ENCODE results near the gene ARF4. TPM values are rescaled to one million over a fixed set of nuclear protein-coding genes. Genes with fewer than 3 reads are reported as not detected.

ARF4 gene
- total and polyA plus RNA-seq, 10 of the 15 experiments (the other 5 are each of a cell fraction or from before 2014, with no cell fraction given): 66.2 to 283 (median 128) TPM

DNA sequence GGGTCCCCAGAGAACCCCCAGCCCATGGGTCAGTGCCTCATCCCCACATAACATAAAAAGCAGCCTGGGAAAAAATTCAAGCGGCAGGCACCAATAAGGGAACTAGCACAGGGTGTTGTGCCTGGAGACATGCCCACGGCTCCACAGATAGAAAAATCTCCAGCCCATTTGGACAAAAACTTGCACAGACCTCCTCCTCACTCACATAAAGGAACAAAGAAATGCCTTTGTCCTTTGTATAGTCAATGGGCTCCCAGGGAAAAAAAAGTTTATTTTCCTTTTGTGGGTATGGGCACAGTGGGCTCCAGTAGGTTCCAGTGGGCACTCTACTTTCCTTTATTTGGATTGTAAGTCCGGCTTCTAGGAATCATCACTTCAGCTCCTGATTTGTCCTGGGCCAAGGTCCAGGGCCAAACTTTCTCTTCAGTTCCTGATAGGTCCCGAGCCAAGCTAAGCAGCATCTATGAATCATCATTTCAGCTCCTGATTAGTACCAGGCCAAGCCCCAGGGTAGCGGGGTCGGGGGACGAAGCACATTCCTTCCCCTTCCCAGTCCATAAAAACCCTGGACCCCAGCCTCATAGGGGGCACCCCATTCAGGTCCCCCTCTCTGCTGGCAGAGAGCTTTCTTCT, 51.4 kb downstream of the ARF4 start (continued):
- TF ChIP-seq ZBTB4 (CRISPR knock-in tag; IDR thresholded peaks at IDR 0.05) (no peak), IRF4 (IDR thresholded peaks at IDR 0.05; ENCODE audit: low read depth, low read length) (no peak), RAD51 (IDR thresholded peaks at IDR 0.05) (no peak)
- TF ChIP-seq, protein P1, sequence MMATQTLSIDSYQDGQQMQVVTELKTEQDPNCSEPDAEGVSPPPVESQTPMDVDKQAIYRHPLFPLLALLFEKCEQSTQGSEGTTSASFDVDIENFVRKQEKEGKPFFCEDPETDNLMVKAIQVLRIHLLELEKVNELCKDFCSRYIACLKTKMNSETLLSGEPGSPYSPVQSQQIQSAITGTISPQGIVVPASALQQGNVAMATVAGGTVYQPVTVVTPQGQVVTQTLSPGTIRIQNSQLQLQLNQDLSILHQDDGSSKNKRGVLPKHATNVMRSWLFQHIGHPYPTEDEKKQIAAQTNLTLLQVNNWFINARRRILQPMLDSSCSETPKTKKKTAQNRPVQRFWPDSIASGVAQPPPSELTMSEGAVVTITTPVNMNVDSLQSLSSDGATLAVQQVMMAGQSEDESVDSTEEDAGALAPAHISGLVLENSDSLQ (IDR thresholded peaks at IDR 0.05): no peak

DNA sequence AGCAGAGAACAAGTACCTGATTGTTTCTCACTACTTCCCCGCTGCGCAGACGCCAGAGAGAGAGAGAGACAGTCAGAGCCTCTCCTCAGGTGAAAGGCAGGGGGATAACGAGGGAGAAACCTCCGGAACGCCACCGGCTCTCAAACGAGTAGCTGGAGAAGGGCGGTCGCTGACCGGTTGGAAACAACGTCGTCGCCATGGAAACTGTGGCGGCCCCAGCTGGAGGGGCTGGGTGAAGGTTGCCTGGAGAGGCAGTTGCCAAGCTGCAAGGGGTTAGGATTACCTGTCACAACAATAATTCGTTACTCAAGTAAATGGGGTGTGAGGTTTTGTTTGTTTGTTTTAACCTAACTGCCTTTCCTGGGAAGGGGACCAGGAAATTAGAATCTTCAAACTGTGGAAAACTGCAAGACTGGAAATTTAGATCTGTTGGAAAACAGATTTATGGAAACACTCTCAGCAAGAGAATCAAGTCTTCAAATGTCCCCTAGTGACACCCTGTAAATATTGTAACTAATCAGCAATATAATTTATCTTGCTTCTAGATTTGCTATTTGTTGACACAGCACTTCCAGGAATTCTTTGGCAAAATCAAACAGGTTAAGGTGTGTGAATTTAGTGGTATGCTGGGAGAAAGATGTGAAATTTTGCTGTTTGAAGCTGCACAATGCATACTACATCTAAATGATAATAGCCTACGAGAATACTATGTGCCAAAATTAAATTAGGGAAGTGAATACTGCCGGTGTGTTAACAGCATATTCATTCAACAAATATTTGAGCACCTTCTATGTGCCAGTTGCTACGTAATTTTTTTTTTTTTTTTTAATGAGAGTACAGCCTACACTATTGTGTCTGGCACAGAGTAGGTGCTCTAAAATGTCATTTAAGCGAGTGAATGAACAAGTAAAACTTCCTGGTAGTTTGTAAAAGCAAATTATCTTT, 52.7 kb downstream of the ARF4 start, which contains the start of gene DNAH12:
Gene DNAH12, minus strand, starts transcription at position 164 of the 945 bp plus-strand sequence. CDS start 1,474 bp downstream, outside the sequence.
- Histone ChIP-seq H2AFZ (ENCODE audit: control insufficient read depth, low read depth, low read length) (no peak within 1 kb of the TSS; the same call in 1 of the 2 replicates), H4K20me1 (ENCODE audit: control insufficient read depth, insufficient read depth) (no peaks in the 10 kb centered on the region), H3K36me3 (ENCODE audit: control insufficient read depth in 2 of 2, insufficient read depth in 2 of 2, low read length in 1 of 2) (no peaks in the 10 kb centered on the region), H3K4me3 (no peak within 1 kb of the TSS), H3K27me3 (replicated peaks in 1 of 2; ENCODE audit: control insufficient read depth in 2 of 2, insufficient read depth in 2 of 2, low read length in 1 of 2) (no peaks in the 10 kb centered on the region), H3K27ac (ENCODE audit: control insufficient read depth, insufficient read depth) (no peak within 1 kb of the TSS), H3K4me2 (ENCODE audit: control insufficient read depth, insufficient read depth) (no peak within 1 kb of the TSS; the same call in 1 of the 2 replicates), H3K9me3 (replicated peaks; ENCODE audit: control insufficient read depth, insufficient read depth, low read length) (no peaks in the 10 kb centered on the region), H3K9ac (ENCODE audit: control insufficient read depth, insufficient read depth, low read length) (no peak within 1 kb of the TSS), H3K79me2 (ENCODE audit: control insufficient read depth, insufficient read depth, low read length) (no peaks in the 10 kb centered on the region), H3K4me1 (ENCODE audit: control insufficient read depth, insufficient read depth, low read length) (peaks cover 5% of the 10 kb centered on the region)
- FAIRE-seq (peak; percentile 64), ATAC-seq (peak; percentile 49; the same call in 2 of the 3 replicates), DNase-seq (ENCODE audit: low read depth, low spot score) (no peak)
- whole genome bisulfite sequencing (ENCODE audit: insufficient coverage, insufficient replicate concordance, low lambda C conversion rate, missing lambda C conversion rate): 46% methylated on average over 20 of the region's 20 CpGs
- in situ Hi-C loops (cut with MboI) (no loop called here), intact Hi-C loops (cut with micrococcal nuclease; ENCODE audit: unreplicated experiment) (no loop called here)
- no TSS peak for BruUV-seq (replicated peaks)
- POLR2A ChIA-PET: no interaction called here
- SMC1A ChIA-PET (ENCODE audit: uncharacterized antibody, unreplicated experiment): no interaction called here
- CTCF ChIA-PET: interaction anchor here (0.6 to 1.1 kb wide), 2 partner anchors 72 to 147 kb away, joined by 3 read pairs; no protein-coding TSS in a partner anchor
- TF ChIP-seq POLR2AphosphoS5 (IDR thresholded peaks at IDR 0.05; ENCODE audit: low read length) (no peak), SPI1 (IDR thresholded peaks at IDR 0.05; ENCODE audit: borderline replicate concordance, insufficient read depth, low read depth, low read length) (peak; percentile 58), BMI1 (IDR thresholded peaks at IDR 0.05; ENCODE audit: borderline replicate concordance) (no peak)
- RAD21 ChIA-PET (ENCODE audit: unreplicated experiment): no interaction called here
